ENCODE results near the gene GNAO1.

GNAO1 gene

DNA sequence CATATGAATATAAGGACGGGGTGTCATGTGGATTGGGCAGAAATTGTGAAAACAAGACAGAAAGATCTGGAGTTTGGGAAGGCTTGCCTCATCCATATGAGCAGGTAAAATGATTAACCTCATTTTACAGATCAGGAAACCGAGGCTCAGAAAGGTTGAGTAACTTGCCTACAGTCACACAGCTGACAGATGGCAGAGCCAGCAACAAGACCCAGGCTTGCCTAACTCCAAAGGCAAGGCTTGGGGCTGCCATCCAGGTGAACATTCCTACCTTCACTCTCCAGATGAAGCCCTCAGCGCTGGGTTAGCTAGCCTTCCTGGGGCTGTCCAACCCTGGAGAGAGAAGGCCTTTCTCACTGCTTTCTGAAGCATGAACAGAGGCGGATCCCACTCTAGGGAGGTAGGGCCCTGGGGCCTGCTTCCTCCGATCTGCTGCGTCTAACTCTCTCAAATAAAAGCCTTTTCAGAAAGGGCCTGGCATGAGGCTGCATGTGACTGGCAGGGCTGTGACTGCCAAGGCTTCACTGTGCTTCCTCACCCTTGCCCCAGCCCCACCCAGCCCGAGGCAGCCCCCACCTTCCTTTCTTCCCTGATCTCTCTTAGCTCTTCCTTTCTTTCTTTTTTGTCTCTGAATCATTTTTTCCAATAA is 107.8 kb downstream of the GNAO1 start:
- no peak for DNase-seq
- in situ Hi-C loops (cut with HindIII; ENCODE audit: low pct_ligation_motif_present, low pct_unique_long_range_greater_than_20kb, low sequenced_read_pairs) = no loop called here

DNA sequence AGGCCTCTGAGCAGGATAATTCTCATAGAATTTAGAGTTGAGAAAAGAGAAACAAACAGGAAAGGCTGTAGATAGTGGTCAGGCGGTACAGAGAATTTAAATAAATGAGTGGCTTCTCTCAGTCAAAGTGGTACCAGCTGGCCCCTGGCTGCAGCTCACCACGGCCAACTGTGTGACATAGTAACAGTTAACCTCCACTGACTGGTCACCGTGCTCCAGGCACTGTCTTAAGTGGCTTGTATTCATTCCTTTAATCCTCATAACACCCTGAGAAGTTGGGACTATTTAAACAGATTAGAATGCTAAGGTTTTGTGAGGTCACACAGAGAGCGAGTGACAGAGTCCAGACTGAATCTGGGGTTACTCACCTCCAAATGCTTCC is 108.9 kb downstream of the GNAO1 start:
- DNase-seq = no peak
- in situ Hi-C loops (cut with HindIII; ENCODE audit: low pct_ligation_motif_present, low pct_unique_long_range_greater_than_20kb, low sequenced_read_pairs) = no loop called here

DNA sequence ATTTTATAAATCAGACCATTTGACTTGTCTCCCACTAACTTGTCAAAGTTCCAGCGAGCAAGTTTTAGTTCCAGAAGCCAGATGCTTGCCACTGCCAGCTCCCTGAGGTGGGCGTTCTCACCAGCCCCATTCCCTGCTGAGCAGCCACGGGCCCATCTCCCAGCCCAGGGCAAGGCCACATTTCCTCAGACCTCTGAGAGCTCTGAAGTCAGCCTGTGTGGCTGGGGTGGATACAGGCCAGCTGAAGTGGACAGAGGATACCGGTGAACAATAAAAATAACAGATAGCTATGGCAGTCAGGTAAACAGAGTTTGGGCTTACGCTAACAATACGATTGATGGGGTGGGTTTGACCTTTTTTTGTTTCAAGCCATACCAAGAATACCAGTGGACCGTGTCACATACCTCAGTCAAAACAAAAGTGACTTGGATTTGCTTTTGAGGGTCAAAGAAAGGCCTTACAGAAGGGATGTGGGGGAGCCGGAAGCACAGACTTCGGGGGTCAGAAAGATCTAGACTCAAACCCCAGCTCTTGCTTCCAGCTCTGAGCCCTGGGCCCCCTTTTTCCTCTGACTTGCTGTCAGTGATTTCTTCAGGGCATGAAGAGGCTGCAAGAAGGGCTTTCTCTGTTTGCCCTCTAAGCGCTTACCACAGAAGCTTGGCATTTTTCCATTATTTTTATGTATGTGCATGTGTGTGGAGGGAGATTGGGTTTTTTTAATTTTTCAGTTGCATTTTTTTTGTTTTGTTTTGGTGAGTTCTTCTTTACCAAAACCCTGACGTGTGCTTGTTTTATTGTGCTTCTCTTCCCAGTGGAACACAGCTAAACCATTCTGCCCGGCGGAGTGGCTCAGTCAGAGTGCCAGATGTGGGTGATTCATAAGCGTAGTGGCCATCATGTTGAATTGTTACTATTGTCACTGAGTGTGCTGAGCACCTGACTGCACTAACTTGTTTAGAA is 109.9 kb downstream of the GNAO1 start:
- in situ Hi-C loops (cut with HindIII; ENCODE audit: low pct_ligation_motif_present, low pct_unique_long_range_greater_than_20kb, low sequenced_read_pairs) = no loop called here
- DNase-seq = peak; percentile 10

DNA sequence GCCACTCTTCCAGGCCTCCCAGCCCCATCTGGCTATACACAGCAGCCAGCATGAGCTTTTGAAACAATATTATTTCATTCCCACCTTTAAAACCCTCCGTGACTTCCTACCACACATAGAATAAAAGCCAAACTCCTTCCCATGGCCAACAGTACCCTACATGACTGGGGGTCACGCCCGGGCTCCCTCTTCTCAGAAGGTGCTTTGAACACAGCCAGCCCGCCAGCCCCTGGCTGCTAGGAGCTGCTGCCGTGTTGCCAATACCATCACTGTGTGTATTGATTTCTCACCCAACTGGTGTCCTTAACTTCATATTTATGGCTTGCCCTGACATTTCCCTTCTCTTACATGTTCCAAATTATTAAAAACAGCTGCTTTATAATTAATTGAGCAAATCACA is 111.2 kb downstream of the GNAO1 start:
- in situ Hi-C loops (cut with HindIII; ENCODE audit: low pct_ligation_motif_present, low pct_unique_long_range_greater_than_20kb, low sequenced_read_pairs) = no loop called here
- no peak for DNase-seq

DNA sequence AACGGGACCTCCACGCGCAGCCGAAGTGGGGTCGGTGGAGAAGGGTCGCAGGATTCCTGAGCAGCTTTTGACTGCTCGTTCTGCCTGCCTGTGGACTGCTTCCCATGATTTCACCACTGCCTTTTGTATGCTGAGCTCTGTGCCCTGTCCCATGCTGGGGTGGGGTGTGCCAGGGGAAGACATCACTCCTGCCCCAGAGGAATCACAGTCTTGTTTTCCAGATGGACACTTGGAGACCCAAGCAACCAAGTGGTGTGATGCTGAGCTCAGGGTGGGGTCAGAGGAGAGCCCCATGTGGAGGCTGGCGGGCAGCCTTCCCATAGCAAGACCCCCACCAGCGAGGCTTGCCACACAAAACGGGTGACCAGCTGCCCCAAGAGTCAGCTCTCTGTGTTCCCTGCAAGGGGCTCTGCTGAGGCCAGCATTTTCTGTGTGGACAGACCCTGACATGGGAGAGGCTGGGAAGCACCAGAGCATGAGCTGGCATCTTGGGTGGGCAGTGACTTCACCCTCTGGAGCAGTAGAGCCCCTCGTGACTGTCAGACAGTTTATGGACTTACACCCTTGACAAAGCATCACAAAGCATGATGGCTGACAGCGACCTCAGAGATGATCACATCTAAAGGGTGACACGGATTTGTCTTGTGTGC is 111.9 kb downstream of the GNAO1 start:
- in situ Hi-C loops (cut with HindIII; ENCODE audit: low pct_ligation_motif_present, low pct_unique_long_range_greater_than_20kb, low sequenced_read_pairs) = no loop called here

DNA sequence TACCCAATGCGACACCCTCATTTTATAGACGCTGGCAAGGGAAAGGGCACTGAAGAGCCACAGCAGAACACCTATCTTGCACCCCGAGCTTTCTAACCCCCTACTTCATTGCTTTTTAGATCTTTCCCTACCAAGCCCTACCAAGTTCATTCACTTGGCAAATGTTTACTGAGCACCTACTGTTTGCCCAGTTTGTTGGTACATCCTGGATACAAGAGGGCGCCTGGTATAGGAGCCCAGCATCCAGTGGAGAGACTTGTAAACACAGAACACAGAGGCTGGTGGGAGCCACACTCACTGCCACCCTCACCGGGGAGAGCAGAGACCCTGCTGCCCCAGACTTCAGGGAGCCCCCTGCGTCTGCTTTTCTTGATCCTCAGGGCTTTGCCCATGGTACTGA is 112.6 kb downstream of the GNAO1 start:
- DNase-seq = no peak
- in situ Hi-C loops (cut with HindIII; ENCODE audit: low pct_ligation_motif_present, low pct_unique_long_range_greater_than_20kb, low sequenced_read_pairs) = no loop called here

More for the DNA sequence above, 111.9 kb downstream of the GNAO1 start:
- no peak for DNase-seq

DNA sequence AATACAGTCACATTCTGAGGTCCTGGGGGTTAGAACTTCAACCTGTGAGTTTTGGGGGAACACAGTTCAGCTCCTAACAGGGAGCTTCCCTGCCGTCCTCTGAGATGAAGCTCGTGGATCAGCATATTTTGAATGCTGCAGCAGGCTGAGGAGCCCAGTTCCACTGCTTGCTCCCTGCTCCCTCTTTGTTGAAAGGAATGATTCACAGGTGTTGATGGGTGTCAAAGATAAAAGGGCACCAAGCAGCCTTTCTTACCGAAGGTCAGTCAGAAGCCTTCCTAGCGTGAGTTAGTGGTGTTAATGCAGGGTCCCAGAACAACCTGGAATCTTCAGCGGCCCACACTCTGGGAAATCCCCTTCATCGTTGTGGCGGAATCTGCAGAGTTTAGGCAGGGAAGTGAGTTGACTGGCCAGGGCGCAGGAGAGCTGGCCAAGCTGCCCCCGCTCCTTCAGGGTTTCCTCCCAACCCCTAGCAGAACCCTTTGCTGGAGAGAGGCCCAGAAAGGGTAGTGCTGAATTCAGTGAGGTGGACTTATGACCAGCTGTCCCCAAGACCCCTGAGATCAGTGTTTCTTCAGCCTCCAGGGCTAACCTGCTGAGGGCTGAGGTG is 114.8 kb downstream of the GNAO1 start:
- in situ Hi-C loops (cut with HindIII; ENCODE audit: low pct_ligation_motif_present, low pct_unique_long_range_greater_than_20kb, low sequenced_read_pairs) = no loop called here
- no peak for DNase-seq

DNA sequence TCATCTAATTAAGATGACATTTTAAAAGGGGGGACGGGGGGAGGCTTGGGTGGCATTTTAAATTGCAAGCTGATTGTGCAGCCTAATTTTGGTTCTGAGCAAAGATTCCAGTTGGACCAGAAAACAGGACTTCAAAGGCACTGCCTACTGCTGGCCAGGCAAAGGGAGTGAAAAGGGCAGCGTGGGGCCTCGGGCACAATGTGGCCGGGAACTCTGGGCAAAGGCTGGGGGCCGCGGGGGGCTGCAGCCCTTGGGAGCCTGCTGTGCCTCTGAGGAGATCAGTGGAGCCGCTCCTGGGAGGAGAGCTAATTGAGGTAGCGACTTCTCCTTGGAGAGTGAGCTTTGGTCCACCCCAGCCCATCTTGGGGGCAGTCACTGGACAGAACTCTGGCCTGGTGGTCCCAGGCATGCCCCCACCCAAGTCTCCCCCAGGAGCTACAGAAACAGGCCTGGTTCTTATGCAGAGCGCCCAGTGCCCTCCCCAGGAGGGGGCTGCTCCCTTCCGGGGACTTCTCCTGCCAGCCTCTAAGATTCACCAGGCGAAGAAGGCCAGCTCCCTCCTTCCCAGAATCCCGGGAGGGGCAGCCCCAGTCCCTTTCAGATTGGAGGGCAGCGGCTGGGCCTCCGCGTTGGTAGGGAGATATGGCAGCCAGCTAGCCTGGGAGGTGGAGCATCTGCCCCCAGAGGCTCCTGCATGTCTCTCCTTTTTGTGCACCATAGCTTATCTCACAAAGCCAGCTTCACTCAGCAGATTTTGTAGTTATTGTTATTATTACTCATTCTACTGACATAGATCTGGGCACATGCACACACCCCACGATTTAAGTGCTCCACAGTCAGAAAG is 115.6 kb downstream of the GNAO1 start:
- in situ Hi-C loops (cut with HindIII; ENCODE audit: low pct_ligation_motif_present, low pct_unique_long_range_greater_than_20kb, low sequenced_read_pairs) = no loop called here

DNA sequence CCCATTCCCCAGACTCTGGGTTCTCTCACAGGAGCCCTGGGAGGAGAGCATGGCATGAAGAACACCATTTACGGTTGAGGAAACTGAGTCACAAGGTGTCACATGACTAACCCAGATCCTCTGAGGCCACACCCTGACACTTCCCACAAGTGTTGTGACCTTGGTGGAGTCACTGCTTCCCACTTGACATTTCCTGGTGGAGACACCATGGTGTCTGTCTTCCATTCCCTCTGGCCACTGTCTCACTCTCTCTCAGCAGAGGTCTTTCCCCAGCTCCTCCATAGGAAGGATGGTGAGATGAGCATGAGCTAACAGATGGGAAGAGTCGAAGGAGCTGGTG is 116.2 kb downstream of the GNAO1 start:
- in situ Hi-C loops (cut with HindIII; ENCODE audit: low pct_ligation_motif_present, low pct_unique_long_range_greater_than_20kb, low sequenced_read_pairs) = no loop called here
- DNase-seq = no peak

More for the DNA sequence above, 115.6 kb downstream of the GNAO1 start:
- DNase-seq = no peak

DNA sequence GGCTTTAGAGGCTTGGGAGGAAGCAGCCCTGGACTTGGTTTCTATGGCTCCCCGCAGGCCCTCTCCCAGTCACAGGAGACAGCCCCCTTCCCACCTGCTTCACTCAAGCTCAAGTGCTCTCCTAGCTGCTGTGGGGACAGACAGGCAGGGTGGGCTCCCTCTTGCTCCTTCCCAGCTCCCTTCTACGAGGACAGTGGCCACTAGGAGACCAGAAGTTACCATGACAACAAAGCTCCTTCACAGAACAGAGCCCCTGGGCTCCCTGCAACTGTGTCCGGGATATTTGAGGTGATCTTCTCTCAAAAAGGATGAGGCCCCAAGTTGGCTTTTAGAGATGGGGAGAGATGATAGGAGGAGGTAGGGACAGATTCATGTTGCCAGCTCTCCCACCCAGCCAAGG is 117.7 kb downstream of the GNAO1 start:
- in situ Hi-C loops (cut with HindIII; ENCODE audit: low pct_ligation_motif_present, low pct_unique_long_range_greater_than_20kb, low sequenced_read_pairs) = no loop called here
- no peak for DNase-seq

DNA sequence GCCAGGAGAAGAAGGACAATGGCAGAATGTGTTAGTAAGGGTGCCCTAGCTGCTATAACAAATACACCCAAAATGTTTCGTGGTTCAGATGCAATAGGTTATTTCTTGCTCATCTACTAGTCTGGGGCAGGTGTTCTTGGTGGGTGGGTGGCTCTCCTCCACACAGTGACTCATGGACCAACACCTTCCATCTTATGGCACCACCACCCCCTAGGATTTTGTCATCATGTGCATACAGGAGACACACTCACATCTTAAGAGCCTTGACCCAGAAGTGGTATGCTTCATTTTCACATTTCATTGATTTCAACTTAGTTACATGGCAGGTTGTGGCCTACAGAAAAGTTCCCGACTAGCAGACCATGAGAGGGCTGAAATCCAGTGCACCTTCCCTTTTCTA is 119.4 kb downstream of the GNAO1 start:
- DNase-seq = no peak
- in situ Hi-C loops (cut with HindIII; ENCODE audit: low pct_ligation_motif_present, low pct_unique_long_range_greater_than_20kb, low sequenced_read_pairs) = no loop called here

DNA sequence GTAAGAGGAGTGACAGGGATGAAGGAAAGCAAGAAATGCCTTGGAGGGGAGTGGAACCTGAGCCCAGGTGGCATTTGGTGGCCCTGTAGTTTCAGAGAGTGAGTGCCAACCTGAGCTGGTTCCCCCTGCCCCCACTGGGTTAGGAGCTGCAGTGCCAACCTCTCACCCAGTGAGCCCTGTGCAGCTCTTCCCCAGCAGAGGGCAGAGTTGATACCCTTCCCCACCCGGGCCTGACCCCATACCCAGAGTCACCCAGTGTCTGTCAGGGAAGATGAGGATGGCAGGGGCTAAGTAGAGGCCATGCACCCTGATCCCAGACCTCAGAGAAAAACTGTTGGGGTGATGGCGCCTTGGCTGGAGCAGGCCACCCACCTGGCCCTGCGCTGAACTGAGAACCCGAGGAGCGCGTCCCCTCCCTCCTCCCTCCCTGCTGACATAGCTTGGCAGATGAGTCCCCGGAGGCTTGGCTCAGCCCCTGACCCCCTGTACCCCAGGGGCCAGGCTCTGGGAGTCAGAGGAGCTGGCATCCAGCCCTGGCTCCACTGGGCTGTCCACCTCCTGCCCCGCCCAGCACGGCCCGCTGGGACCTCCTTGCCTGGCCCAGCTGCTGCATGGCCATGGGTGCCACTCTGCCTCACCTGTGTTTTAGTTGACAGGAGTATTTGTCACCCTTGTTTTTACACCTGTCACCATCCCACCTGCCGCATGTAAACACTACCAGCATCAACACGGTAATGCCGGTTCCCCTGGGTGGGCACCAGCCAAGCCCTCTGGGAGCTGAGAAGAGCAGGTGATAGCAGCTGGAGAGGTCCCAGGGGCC is 120.1 kb downstream of the GNAO1 start:
- in situ Hi-C loops (cut with HindIII; ENCODE audit: low pct_ligation_motif_present, low pct_unique_long_range_greater_than_20kb, low sequenced_read_pairs) = no loop called here

DNA sequence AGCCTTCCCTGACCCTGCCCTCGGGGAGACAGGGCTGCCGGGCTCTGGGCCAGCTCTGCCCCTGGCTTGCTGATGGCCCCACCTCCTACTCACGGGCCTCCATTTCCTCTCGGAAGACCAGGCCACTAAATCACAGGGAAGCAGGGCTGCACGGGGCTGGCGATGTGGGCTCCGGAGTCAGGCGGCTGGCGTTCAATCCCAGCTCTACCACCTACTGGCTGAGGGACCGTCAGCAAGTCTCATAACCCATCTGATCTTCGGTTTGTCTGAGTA is 120.7 kb downstream of the GNAO1 start:
- no peak for DNase-seq
- in situ Hi-C loops (cut with HindIII; ENCODE audit: low pct_ligation_motif_present, low pct_unique_long_range_greater_than_20kb, low sequenced_read_pairs) = no loop called here

More for the DNA sequence above, 120.1 kb downstream of the GNAO1 start:
- DNase-seq = peak; percentile 19

DNA sequence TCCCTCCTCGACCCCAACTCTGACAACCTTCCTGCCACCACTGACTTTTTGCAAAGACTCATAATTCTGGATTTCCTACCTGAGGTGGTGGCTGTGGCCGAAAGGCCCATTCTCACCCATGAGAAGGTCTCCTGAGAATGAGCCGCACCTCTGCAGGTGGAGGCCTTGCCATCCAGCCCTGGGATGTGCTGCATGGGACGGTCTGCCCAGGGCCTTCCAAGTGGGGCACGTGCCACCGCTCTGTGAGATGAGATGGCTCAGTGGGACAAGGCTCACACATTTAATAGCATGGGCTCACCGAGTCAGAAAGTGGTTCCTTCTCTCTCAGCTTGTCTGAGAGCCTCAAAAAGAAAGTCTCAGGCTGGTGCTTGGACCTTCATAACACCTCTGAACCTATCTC is 121.3 kb downstream of the GNAO1 start:
- in situ Hi-C loops (cut with HindIII; ENCODE audit: low pct_ligation_motif_present, low pct_unique_long_range_greater_than_20kb, low sequenced_read_pairs) = no loop called here
- no peak for DNase-seq

DNA sequence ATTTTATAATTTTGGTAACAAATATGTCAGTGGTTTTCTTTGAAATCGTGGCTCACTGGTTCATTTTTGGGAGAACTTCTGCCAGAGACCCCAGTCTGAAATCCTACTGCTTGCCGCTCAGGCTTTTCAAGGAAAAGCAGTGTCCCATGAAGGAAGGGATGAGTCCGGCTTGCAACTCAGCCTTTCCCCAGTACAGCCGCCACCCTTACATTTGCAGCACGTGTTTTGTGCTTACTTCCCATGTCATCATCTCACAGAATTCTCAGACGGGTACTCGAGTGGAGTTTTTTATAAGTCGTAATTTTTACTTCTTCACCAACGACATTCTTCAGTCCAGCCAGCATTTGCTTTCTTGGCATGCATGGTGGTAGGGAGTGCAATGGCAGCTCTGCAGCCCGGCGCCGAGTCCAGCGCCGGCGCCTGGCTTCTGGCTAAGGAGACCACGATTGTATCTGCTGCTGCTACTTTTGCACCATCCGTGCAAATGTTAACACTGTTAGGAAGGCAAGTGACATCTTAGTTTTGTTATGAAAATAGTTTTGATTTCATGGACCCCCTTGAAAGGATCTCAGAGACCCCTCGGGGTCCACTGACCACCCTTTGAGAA is 123.1 kb downstream of the GNAO1 start:
- in situ Hi-C loops (cut with HindIII; ENCODE audit: low pct_ligation_motif_present, low pct_unique_long_range_greater_than_20kb, low sequenced_read_pairs) = no loop called here

DNA sequence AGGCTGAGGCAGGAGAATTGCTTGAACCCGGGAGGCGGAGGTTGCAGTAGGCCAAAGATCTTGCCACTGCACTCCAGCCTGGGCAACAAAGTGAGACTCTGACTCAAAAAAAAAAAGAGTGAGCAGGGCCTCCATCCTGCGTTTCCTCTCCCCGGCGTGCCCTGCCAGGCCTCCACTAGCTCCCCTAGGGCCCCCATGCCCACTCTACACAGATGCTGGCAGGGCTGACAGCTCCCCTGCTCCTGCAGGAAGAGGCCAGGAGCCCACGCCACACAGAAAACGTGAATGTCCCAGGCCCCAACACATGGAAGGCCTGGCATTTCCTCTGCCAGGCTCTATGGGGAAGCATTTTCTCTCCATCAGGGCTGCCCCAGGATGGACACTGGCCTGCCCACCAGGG is 124.7 kb downstream of the GNAO1 start:
- in situ Hi-C loops (cut with HindIII; ENCODE audit: low pct_ligation_motif_present, low pct_unique_long_range_greater_than_20kb, low sequenced_read_pairs) = no loop called here
- no peak for DNase-seq

More for the DNA sequence above, 123.1 kb downstream of the GNAO1 start:
- no peak for DNase-seq

DNA sequence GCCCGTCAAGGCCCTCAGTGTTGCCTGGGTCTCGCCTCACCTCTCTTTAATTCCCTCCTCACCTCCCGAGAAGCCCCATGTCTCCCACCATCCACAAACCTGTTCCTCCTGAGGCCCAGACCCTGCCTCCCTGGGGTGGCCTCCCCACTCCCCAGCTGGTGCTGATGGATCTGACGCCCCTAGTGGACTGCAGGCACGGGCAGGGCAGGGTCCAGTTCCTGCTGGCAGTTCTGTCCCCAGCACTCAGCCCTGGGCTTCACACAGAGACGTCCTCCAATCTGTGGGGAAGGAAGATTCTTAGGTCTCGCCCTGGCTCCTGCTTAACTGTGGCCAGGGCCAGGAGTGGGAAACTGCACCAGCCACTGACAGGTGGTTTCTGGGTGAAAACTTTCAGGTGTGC is 125.3 kb downstream of the GNAO1 start:
- DNase-seq = no peak
- in situ Hi-C loops (cut with HindIII; ENCODE audit: low pct_ligation_motif_present, low pct_unique_long_range_greater_than_20kb, low sequenced_read_pairs) = no loop called here

Data from ACHN (cell line).